ENCODE measurements around the gene TNFRSF14. TPM values are rescaled to one million over a fixed set of nuclear protein-coding genes. Genes with fewer than 3 reads are reported as not detected.

Gene TNFRSF14
- total RNA-seq, 6 experiments from 2014 or later, result 7.4 to 14.2 (median 11.5) TPM

GRCh38 chr1:2543543-2544092 lies 12.6 kb upstream of the TNFRSF14 start:
- peaks cover 12% of the 10 kb centered on the region; the same call in 1 of the 2 replicates for H3K4me1 Mint-ChIP-seq (ENCODE audit: low read depth)
- no peak overlapping the region for H3K4me3 Mint-ChIP-seq

GRCh38 chr1:2544093-2544874 lies 11.9 kb upstream of the TNFRSF14 start:
- Mint-ChIP-seq H3K27me3 (ENCODE audit: insufficient read depth) (no peaks in the 10 kb centered on the region; the same call in none of the 2 replicates), H3K27ac (peak overlapping the region; percentile 9; the same call in 1 of the 2 replicates), H3K4me1 (ENCODE audit: low read depth) (peaks cover 12% of the 10 kb centered on the region; the same call in 1 of the 2 replicates), H3K36me3 (ENCODE audit: low read depth) (no peaks in the 10 kb centered on the region), H3K4me3 (no peak overlapping the region; the same call in 1 of the 2 replicates), H3K9me3 (no peaks in the 10 kb centered on the region)
- TF ChIP-seq CTCF (IDR thresholded peaks at IDR 0.05), result no peak
- no peak for DNase-seq

More at GRCh38 chr1:2543543-2544092, 12.6 kb upstream of the TNFRSF14 start:
- no peaks in the 10 kb centered on the region for H3K36me3 Mint-ChIP-seq (ENCODE audit: low read depth)
- H3K9me3 Mint-ChIP-seq, result no peaks in the 10 kb centered on the region
- no peak for TF ChIP-seq CTCF (IDR thresholded peaks at IDR 0.05)
- no peak for DNase-seq
- H3K27ac Mint-ChIP-seq, result no peak overlapping the region
- H3K27me3 Mint-ChIP-seq (ENCODE audit: insufficient read depth), result no peaks in the 10 kb centered on the region; the same call in none of the 2 replicates

GRCh38 chr1:2544875-2545640 lies 11.1 kb upstream of the TNFRSF14 start:
- no peaks in the 10 kb centered on the region; the same call in none of the 2 replicates for H3K27me3 Mint-ChIP-seq (ENCODE audit: insufficient read depth)
- H3K36me3 Mint-ChIP-seq (ENCODE audit: low read depth), result no peaks in the 10 kb centered on the region
- peak overlapping the region; percentile 9; the same call in 1 of the 2 replicates for H3K27ac Mint-ChIP-seq
- no peak for TF ChIP-seq CTCF (IDR thresholded peaks at IDR 0.05)
- DNase-seq, result no peak
- no peak overlapping the region for H3K4me3 Mint-ChIP-seq
- peaks cover 12% of the 10 kb centered on the region; the same call in 1 of the 2 replicates for H3K4me1 Mint-ChIP-seq (ENCODE audit: low read depth)
- H3K9me3 Mint-ChIP-seq, result no peaks in the 10 kb centered on the region

GRCh38 chr1:2545754-2546514 lies 10.2 kb upstream of the TNFRSF14 start:
- no peak overlapping the region for H3K27ac Mint-ChIP-seq
- peaks cover 12% of the 10 kb centered on the region; the same call in 1 of the 2 replicates for H3K4me1 Mint-ChIP-seq (ENCODE audit: low read depth)
- no peak for TF ChIP-seq CTCF (IDR thresholded peaks at IDR 0.05)
- H3K27me3 Mint-ChIP-seq (ENCODE audit: insufficient read depth), result peaks cover under 1% of the 10 kb centered on the region
- DNase-seq, result peak; percentile 56
- H3K4me3 Mint-ChIP-seq, result peak overlapping the region; percentile 77
- no peaks in the 10 kb centered on the region for H3K9me3 Mint-ChIP-seq
- H3K36me3 Mint-ChIP-seq (ENCODE audit: low read depth), result no peaks in the 10 kb centered on the region
